ENCODE data around the gene GRWD1. TPM values are rescaled to one million over a fixed set of nuclear protein-coding genes. Genes with fewer than 3 reads are reported as not detected.
A peak's percentile ranks its signal among the peaks of the same experiment; 100 is the strongest.
"Not testable (repeated sequence)": the region's sequence is repeated elsewhere in the genome, so short reads cannot be mapped to it uniquely, and the experiment has no call there.

GRWD1 gene
- total RNA-seq, 1 donor: 34.1 TPM

DNA sequence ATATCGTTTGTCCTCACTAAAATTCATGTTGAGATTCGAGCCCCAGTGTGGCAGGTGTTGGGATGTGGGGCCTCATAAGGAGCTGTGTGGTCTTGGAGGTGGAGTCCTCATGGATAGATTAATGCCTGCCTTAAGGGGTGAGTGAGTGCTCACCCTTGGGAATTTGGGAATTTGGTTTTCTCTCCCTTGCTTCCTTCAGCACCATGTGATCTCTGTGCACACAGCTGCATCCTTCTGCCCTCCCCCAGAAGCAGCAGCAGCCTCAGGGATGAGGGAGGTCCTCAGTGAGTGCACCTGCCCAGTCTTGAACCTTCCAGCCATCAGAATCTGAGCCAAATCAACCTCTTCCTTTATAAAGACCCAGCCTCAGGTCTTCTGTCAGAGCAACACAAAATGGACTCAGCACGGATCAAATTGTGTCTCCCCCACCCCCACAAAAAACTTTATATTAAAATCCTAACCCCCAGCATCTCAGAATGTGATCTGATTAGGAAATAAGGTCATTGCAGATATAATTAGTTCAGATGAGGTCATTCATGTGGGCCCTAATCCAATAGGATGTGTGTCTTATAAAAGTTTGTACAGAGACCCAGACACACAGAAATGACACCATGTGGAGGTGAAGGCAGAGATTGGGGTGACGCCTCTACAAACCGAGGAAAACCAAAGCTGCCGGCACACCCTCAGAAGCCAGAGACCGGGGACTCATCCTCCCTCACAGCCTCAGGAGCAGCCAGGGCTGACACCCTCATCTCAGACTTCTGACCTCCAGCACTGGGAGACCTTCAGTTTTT is 36.3 kb downstream of the GRWD1 start:
- TF ChIP-seq, protein P1, sequence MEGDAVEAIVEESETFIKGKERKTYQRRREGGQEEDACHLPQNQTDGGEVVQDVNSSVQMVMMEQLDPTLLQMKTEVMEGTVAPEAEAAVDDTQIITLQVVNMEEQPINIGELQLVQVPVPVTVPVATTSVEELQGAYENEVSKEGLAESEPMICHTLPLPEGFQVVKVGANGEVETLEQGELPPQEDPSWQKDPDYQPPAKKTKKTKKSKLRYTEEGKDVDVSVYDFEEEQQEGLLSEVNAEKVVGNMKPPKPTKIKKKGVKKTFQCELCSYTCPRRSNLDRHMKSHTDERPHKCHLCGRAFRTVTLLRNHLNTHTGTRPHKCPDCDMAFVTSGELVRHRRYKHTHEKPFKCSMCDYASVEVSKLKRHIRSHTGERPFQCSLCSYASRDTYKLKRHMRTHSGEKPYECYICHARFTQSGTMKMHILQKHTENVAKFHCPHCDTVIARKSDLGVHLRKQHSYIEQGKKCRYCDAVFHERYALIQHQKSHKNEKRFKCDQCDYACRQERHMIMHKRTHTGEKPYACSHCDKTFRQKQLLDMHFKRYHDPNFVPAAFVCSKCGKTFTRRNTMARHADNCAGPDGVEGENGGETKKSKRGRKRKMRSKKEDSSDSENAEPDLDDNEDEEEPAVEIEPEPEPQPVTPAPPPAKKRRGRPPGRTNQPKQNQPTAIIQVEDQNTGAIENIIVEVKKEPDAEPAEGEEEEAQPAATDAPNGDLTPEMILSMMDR (IDR thresholded peaks at IDR 0.05; ENCODE audit: insufficient read depth, low read length): no peak
- DNase-seq (ENCODE audit: low read depth): peak; percentile 50
- no peak overlapping the region for H3K4me3 ChIP-seq (ENCODE audit: low read depth, low read length)

DNA sequence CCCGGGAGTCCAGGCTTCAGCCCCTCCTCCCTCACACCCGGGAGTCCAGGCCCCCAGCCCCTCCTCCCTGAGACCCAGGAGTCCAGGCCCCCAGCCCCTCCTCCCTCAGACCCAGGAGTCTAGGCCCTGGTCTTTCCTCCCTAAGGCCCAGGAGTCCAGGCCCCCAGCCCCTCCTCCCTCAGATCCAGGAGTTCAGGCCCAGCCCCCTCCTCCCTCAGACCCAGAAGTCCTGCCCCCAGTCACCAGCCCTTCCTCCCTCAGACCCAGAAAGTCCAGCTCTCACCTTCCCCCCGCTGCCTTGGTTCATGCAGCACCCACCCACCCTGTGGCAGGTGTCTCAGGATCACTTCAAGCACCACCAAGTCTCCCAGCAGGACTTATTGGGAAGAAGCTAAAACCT is 37.5 kb downstream of the GRWD1 start:
- H3K4me3 ChIP-seq (ENCODE audit: low read depth, low read length): no peak overlapping the region
- TF ChIP-seq, protein P1 (IDR thresholded peaks at IDR 0.05; ENCODE audit: insufficient read depth, low read length): no peak
- DNase-seq (ENCODE audit: low read depth): no peak

DNA sequence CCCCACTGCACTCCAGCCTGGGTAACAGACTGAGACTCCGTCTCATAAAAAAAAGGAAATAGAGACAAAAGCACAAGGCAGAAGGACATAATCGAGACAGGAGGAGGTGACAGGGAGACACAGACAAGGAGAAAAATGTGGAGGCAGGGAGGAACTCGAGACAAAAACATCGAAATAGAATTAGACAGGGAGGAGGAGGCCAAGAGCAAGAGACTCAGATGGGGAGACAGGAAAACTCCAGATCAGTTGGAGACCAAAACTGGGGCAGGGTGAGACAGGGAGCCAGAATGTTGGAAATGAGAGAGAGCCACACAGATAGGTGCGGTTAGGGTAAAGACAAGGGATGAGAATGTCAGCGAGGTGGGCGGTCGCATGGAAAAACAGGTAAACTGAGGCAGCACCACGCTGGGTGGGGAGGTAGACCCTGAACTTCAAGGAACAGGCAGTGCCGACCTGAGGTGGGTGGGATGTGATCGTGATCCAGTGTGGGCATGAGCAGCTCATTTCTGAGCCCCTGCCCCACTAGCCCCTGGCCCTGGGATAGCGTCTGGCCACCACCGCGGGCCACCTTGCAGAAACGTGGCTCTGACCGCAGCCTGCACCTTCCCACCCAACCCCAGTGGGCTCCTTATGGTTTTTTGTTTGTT is 38.6 kb downstream of the GRWD1 start:
- TF ChIP-seq, protein P1 (IDR thresholded peaks at IDR 0.05; ENCODE audit: insufficient read depth, low read length): no peak
- no peak for DNase-seq (ENCODE audit: low read depth)
- no peak overlapping the region for H3K4me3 ChIP-seq (ENCODE audit: low read depth, low read length)

DNA sequence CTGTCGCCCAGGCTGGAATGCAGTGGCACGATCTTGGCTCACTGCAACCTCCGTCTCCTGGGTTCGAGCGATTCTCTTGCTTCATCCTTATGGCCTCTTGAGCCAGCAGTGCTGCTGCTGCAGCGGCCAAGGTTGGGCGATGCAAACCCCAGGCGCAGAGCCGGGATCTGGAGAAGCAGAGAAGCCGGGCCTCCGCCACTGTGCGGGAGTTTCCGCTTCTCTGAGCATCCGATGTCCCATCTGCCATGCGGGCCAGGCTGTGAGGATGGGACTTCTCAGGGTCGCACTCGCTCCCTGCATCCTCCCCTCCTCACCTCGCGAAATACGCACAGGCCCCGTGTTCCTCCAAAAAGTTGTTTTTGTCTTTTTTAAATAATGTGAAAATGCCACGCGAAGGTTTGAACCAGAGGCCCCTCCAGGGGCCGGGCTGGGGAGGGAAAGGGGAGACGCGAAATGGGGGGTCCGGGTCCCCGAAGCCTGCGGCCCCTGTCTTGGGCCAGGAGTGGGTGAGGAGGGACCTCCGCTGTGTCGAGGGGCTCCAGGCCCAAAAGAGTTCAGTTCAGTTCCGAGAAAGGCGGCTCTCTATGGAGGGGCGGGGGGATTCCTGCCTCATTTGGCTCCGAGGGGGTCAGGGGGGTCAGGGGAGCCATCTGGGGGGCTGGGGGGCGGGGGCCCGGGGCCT is 39.3 kb downstream of the GRWD1 start:
- TF ChIP-seq, protein P1 (IDR thresholded peaks at IDR 0.05; ENCODE audit: insufficient read depth, low read length): no peak
- no peak for DNase-seq (ENCODE audit: low read depth)

DNA sequence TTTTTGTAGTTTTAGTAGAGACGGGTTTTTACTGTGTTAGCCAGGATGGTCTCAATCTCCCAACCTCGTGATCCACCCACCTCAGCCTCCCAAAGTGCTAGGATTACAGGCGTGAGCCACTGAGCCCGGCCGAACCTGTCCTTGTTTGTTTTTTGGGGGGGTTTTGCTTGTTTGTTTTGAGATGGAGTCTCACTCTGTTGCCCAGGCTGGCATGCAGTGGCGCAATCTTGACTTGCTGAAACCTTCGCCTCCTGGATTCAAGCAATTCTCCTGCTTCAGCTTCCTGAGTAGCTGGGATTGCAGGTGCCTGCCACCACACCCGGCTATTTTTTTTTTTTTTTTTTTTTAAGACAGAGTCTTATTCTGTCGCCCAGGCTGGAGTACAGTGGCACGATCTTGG is 40.9 kb downstream of the GRWD1 start:
- H3K4me3 ChIP-seq (ENCODE audit: low read depth, low read length); DNase-seq (ENCODE audit: low read depth): not testable (repeated sequence)

More for the DNA sequence above, 39.3 kb downstream of the GRWD1 start:
- H3K4me3 ChIP-seq (ENCODE audit: low read depth, low read length): no peak overlapping the region

DNA sequence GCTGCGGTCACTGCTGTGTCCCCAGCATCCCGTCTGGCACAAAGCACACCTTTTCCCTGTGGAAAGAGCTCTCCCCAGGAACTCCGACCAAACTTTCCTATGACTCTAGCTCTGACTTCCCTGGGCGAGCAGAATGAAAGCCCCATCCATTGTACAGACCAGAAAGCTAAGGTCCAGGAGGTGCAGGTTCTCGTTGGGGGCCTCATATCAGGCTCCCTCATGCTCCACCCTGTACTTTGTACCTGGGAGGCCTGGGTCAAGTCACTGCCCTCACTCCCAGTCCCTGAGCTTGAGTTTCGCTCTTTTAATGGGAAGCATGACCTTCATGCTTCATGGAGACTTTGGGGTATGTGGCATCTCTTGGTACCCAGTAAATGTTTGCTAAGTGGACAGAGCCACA is 41.8 kb downstream of the GRWD1 start:
- TF ChIP-seq, protein P1 (IDR thresholded peaks at IDR 0.05; ENCODE audit: insufficient read depth, low read length): no peak
- H3K4me3 ChIP-seq (ENCODE audit: low read depth, low read length): no peak overlapping the region
- no peak for DNase-seq (ENCODE audit: low read depth)

DNA sequence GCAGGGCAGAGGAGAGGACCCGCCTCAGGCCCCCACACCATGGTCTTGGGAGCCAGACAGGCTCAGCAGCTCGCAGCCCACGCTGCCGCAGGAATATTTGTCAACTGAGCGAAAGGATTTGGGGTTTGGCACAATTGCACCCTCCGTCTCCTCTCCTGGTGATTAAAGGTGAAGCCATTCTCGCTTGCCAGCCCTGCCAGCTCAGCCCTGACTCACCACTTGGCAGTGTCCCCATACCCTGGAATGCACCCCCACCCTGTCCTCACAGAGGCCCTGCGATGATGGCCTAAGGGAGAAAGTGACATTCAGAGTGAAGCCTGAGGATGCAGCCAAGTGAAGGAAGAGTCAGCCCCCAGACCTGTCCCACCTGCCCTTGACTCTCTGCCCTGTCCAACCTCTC is 42.2 kb downstream of the GRWD1 start:
- TF ChIP-seq, protein P1 (IDR thresholded peaks at IDR 0.05; ENCODE audit: insufficient read depth, low read length): no peak
- peak; percentile 80 for DNase-seq (ENCODE audit: low read depth)
- H3K4me3 ChIP-seq (ENCODE audit: low read depth, low read length): no peak overlapping the region

DNA sequence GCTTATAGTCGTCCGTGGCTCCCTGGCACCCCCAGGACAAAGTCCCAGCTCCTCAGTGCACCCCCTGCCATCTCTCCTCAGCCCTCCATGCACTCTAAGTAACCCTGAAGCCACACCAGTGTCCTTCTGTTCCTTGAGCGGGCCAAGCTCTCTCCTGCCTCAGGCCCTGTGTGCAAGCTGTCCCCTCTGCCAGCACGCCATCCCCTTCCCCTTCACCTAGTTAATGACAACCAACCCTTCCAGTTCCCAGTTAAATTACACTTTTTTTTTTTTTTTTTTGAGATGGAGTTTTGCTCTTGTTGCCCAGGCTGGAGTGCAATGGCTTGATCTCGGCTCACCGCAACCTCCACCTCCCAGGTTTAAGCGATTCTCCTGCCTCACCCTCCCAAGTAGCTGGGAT is 42.7 kb downstream of the GRWD1 start:
- not testable (repeated sequence) for DNase-seq (ENCODE audit: low read depth)

More for the DNA sequence above, 42.7 kb downstream of the GRWD1 start:
- not testable (repeated sequence) for H3K4me3 ChIP-seq (ENCODE audit: low read depth, low read length)

All from fibroblast of the aortic adventitia (primary cell).